Measurements from ENCODE around the gene MAST3.

The MAST3 gene

DNA sequence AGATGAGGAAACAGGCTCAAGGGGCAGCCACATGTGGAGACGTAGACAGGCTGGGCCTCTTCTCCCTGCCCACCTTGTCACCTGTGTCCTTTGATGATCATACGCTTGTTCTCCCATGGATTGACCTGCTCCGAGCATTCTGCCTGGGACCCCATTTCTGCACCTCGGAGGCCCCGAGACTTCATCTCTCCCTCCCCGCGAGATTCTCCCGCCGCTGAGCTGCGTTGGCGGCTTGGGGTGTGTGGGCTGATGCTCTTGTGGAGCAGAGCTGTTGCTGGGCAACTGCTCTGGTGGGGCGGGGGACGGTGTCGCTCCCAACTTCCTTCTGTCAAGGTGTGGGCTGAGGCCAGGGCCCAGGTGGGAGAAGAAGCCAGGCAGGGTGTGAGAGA, 22.1 kb downstream of the MAST3 start:
- no peak for DNase-seq (ENCODE audit: low read depth, low spot score)
- Histone ChIP-seq H3K4me1 (ENCODE audit: insufficient read depth, insufficient read length) (peaks cover 9% of the 10 kb centered on the region), H3K36me3 (ENCODE audit: insufficient read depth, insufficient read length, low read length) (peaks cover 26% of the 10 kb centered on the region), H3K9ac (ENCODE audit: insufficient read length, low read depth) (no peak overlapping the region), H3K4me3 (ENCODE audit: insufficient read length, low read depth) (no peak overlapping the region), H3K9me3 (ENCODE audit: insufficient read depth, low read length) (no peaks in the 10 kb centered on the region), H3K27me3 (ENCODE audit: insufficient read depth, insufficient read length) (no peaks in the 10 kb centered on the region)
- TF ChIP-seq SUZ12 (IDR thresholded peaks at IDR 0.05; ENCODE audit: extremely low read depth, insufficient read depth, insufficient read length) (no peak), ZNF274 (IDR thresholded peaks at IDR 0.05; ENCODE audit: low read depth, low read length) (no peak), YY1 (IDR thresholded peaks at IDR 0.05; ENCODE audit: insufficient read depth, insufficient read length) (no peak)

DNA sequence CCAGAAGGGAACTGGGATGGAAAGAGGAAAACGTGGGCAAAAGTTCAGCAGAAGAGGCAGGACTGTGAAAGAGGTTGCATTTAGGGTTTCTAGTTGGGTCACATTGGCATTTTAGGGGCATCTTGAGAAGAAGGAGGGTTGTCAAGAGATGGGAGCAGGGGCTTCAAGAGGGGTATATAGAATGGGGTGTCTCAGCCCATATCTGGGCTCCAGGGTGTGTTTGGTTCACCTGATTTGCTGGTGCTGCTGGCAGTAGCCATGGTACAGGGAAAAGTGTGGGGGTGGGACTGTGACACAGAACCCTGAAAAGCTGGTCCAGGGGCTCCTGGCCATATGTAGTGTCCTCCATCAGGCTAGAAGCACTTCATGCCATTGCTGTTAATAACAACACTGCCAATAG, 22.5 kb downstream of the MAST3 start:
- Histone ChIP-seq H3K9ac (ENCODE audit: insufficient read length, low read depth) (no peak overlapping the region), H3K4me3 (ENCODE audit: insufficient read length, low read depth) (no peak overlapping the region), H3K9me3 (ENCODE audit: insufficient read depth, low read length) (no peaks in the 10 kb centered on the region), H3K36me3 (ENCODE audit: insufficient read depth, insufficient read length, low read length) (peaks cover 28% of the 10 kb centered on the region), H3K4me1 (ENCODE audit: insufficient read depth, insufficient read length) (peaks cover 9% of the 10 kb centered on the region), H3K27me3 (ENCODE audit: insufficient read depth, insufficient read length) (no peaks in the 10 kb centered on the region)
- DNase-seq (ENCODE audit: low read depth, low spot score), result no peak
- TF ChIP-seq ZNF274 (IDR thresholded peaks at IDR 0.05; ENCODE audit: low read depth, low read length), result no peak
- no peak for TF ChIP-seq SUZ12 (IDR thresholded peaks at IDR 0.05; ENCODE audit: extremely low read depth, insufficient read depth, insufficient read length)
- TF ChIP-seq YY1 (IDR thresholded peaks at IDR 0.05; ENCODE audit: insufficient read depth, insufficient read length), result no peak

DNA sequence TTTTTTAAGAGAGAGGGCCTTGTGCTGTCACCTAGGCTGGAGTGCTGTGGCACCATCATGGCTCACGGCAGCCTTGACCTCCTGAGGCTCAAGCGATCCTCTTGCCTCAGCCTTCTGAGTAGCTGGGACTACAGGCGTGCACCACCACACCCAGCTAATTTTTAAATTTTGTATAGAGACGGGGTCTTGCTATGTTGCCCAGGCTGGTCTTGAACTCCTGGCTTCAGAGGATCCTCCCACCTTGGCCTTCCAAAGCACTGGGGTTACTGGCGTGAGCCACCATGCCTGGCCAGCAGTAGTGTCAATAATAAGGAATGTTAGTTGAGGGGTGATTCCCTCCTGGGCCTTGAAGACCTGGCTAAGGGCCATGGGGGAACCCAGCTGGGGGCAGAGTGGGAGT, 23.6 kb downstream of the MAST3 start:
- no peak for DNase-seq (ENCODE audit: low read depth, low spot score)
- peaks cover 35% of the 10 kb centered on the region for H3K36me3 ChIP-seq (ENCODE audit: insufficient read depth, insufficient read length, low read length)
- peaks cover 9% of the 10 kb centered on the region for H3K4me1 ChIP-seq (ENCODE audit: insufficient read depth, insufficient read length)
- H3K27me3 ChIP-seq (ENCODE audit: insufficient read depth, insufficient read length), result no peaks in the 10 kb centered on the region
- H3K9me3 ChIP-seq (ENCODE audit: insufficient read depth, low read length), result no peaks in the 10 kb centered on the region
- no peak overlapping the region for H3K9ac ChIP-seq (ENCODE audit: insufficient read length, low read depth)
- no peak overlapping the region for H3K4me3 ChIP-seq (ENCODE audit: insufficient read length, low read depth)
- TF ChIP-seq SUZ12 (IDR thresholded peaks at IDR 0.05; ENCODE audit: extremely low read depth, insufficient read depth, insufficient read length) (no peak), YY1 (IDR thresholded peaks at IDR 0.05; ENCODE audit: insufficient read depth, insufficient read length) (no peak), ZNF274 (IDR thresholded peaks at IDR 0.05; ENCODE audit: low read depth, low read length) (no peak)

DNA sequence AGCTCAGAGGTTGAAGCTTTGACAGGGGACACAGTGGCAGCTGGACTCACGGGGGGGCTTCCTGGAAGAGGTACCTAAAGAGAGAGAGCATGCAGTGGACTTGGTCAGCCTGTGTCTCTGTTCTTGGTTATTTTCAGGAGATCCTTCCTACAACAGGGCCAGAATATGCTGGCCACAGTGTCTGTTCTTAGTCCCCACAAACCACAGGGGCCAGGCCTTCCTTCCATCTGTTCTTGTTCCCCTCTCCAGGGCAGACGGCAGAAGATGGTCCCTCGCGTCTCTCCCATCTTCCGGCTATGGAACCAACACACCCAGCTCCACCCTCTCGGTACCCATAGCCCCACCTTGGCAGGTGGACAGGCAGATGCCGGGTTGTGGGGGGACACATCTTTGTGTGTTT, 24.8 kb downstream of the MAST3 start:
- TF ChIP-seq ZNF274 (IDR thresholded peaks at IDR 0.05; ENCODE audit: low read depth, low read length) (no peak), SUZ12 (IDR thresholded peaks at IDR 0.05; ENCODE audit: extremely low read depth, insufficient read depth, insufficient read length) (no peak), YY1 (IDR thresholded peaks at IDR 0.05; ENCODE audit: insufficient read depth, insufficient read length) (no peak)
- Histone ChIP-seq H3K4me1 (ENCODE audit: insufficient read depth, insufficient read length) (peaks cover 6% of the 10 kb centered on the region), H3K9ac (ENCODE audit: insufficient read length, low read depth) (no peak overlapping the region), H3K9me3 (ENCODE audit: insufficient read depth, low read length) (no peaks in the 10 kb centered on the region), H3K27me3 (ENCODE audit: insufficient read depth, insufficient read length) (no peaks in the 10 kb centered on the region), H3K4me3 (ENCODE audit: insufficient read length, low read depth) (no peak overlapping the region), H3K36me3 (ENCODE audit: insufficient read depth, insufficient read length, low read length) (peaks cover 38% of the 10 kb centered on the region)
- no peak for DNase-seq (ENCODE audit: low read depth, low spot score)

DNA sequence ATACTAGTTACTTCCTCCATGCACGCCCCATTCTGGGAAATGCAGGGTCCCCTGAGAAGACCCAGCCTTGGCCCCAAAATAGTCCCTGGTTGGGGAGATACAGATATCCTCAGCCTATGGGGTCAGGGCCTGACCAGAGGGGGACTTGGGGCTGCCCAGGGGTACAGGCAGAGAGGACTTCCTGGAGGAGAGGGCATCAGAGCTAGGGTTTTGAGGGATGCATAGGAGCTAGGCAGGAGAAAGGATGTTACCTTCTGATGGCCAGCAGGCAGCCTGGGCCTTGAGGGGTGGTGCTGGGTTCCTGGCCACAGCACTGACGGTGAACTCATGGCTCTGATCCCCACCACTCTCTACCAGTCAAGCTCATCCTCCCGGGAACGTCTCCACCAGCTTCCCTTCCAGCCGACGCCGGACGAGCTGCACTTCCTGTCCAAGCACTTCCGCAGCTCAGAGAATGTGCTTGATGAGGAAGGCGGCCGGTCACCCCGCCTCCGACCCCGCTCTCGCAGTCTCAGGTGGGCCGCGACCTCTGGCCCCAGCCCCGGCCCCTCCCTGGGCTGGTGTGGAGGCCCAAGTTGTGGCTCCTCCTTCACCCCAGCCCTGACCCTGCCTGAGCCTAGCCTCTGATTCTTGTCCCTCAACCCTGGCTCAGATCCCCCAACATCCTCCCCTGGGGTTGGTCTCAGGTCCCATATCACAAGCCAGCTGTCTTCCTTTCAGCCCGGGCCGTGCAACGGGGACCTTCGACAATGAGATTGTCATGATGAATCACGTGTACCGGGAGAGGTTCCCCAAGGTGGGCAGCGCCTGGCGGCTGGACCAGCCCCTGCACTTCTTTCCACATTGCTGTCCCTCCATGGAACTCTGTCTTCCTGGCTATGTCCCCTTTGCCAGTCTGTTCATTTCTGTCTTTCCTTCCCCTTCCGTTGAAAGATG, 25.6 kb downstream of the MAST3 start:
- TF ChIP-seq ZNF274 (IDR thresholded peaks at IDR 0.05; ENCODE audit: low read depth, low read length) (no peak), SUZ12 (IDR thresholded peaks at IDR 0.05; ENCODE audit: extremely low read depth, insufficient read depth, insufficient read length) (no peak), YY1 (IDR thresholded peaks at IDR 0.05; ENCODE audit: insufficient read depth, insufficient read length) (no peak)
- H3K4me1 ChIP-seq (ENCODE audit: insufficient read depth, insufficient read length), result peaks cover 5% of the 10 kb centered on the region
- no peak overlapping the region for H3K4me3 ChIP-seq (ENCODE audit: insufficient read length, low read depth)
- DNase-seq (ENCODE audit: low read depth, low spot score), result no peak
- H3K9me3 ChIP-seq (ENCODE audit: insufficient read depth, low read length), result no peaks in the 10 kb centered on the region
- no peak overlapping the region for H3K9ac ChIP-seq (ENCODE audit: insufficient read length, low read depth)
- H3K36me3 ChIP-seq (ENCODE audit: insufficient read depth, insufficient read length, low read length), result peaks cover 42% of the 10 kb centered on the region
- no peaks in the 10 kb centered on the region for H3K27me3 ChIP-seq (ENCODE audit: insufficient read depth, insufficient read length)

DNA sequence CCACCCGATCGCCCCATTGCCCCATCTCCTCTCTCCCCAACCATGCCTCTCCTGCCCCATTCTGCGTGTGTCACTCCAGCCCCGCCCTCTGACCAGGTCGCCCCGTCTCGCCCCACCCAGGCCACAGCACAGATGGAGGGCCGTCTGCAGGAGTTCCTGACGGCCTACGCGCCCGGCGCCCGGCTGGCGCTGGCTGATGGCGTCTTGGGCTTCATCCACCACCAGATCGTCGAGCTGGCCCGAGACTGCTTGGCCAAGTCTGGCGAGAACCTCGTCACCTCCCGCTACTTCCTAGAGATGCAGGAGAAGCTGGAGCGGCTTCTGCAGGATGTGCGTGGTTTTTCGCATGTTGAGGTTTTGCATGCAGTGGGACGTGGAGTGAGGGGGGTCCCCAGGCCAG, 26.2 kb downstream of the MAST3 start:
- H3K4me3 ChIP-seq (ENCODE audit: insufficient read length, low read depth), result no peak overlapping the region
- TF ChIP-seq ZNF274 (IDR thresholded peaks at IDR 0.05; ENCODE audit: low read depth, low read length) (no peak), SUZ12 (IDR thresholded peaks at IDR 0.05; ENCODE audit: extremely low read depth, insufficient read depth, insufficient read length) (no peak), YY1 (IDR thresholded peaks at IDR 0.05; ENCODE audit: insufficient read depth, insufficient read length) (no peak)
- no peak overlapping the region for H3K9ac ChIP-seq (ENCODE audit: insufficient read length, low read depth)
- no peak for DNase-seq (ENCODE audit: low read depth, low spot score)
- H3K9me3 ChIP-seq (ENCODE audit: insufficient read depth, low read length), result no peaks in the 10 kb centered on the region
- H3K27me3 ChIP-seq (ENCODE audit: insufficient read depth, insufficient read length), result no peaks in the 10 kb centered on the region
- H3K4me1 ChIP-seq (ENCODE audit: insufficient read depth, insufficient read length), result peaks cover 5% of the 10 kb centered on the region
- H3K36me3 ChIP-seq (ENCODE audit: insufficient read depth, insufficient read length, low read length), result peaks cover 49% of the 10 kb centered on the region

DNA sequence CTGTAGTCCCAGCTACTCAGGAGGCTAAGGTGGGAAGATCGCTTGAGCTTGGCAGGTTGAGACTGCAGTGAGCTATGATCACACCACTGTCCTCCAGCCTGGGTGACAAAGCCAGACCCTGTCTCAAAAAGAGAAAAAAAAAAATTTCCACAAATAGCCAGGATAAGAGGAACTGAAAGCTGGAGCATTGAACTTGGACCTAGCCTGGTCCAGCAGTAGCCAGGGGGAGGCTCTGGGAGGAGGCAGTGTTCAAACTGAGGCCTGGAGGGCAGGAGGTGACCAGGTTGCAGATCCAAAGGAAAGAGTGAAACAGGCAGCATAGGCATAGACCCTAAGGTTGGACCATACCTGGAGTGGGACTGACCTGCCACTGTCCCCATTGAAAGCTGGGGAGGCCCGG, 28.5 kb downstream of the MAST3 start:
- H3K36me3 ChIP-seq (ENCODE audit: insufficient read depth, insufficient read length, low read length), result peaks cover 66% of the 10 kb centered on the region
- H3K9ac ChIP-seq (ENCODE audit: insufficient read length, low read depth), result no peak overlapping the region

More for the DNA sequence above, 28.5 kb downstream of the MAST3 start:
- H3K4me1 ChIP-seq (ENCODE audit: insufficient read depth, insufficient read length), result no peaks in the 10 kb centered on the region
- TF ChIP-seq YY1 (IDR thresholded peaks at IDR 0.05; ENCODE audit: insufficient read depth, insufficient read length), result no peak
- TF ChIP-seq ZNF274 (IDR thresholded peaks at IDR 0.05; ENCODE audit: low read depth, low read length), result no peak
- TF ChIP-seq SUZ12 (IDR thresholded peaks at IDR 0.05; ENCODE audit: extremely low read depth, insufficient read depth, insufficient read length), result no peak
- no peaks in the 10 kb centered on the region for H3K9me3 ChIP-seq (ENCODE audit: insufficient read depth, low read length)
- no peak overlapping the region for H3K4me3 ChIP-seq (ENCODE audit: insufficient read length, low read depth)
- H3K27me3 ChIP-seq (ENCODE audit: insufficient read depth, insufficient read length), result no peaks in the 10 kb centered on the region
- no peak for DNase-seq (ENCODE audit: low read depth, low spot score)
